Measurements from ENCODE around the gene TMEM132C. TPM values are rescaled to one million over a fixed set of nuclear protein-coding genes. Genes with fewer than 3 reads are reported as not detected.

Gene TMEM132C
- total and polyA plus RNA-seq, 2 donors (not counting 3 experiments of a cell fraction or from before 2014, with no cell fraction given): not detected

- POLR2A ChIA-PET: no interaction called here
- FAIRE-seq: no peak
- TF ChIP-seq POLR2A (IDR thresholded peaks at IDR 0.05; ENCODE audit: low read depth, low read length) (no peak), EZH2 (IDR thresholded peaks at IDR 0.05; ENCODE audit: borderline replicate concordance, low read depth, low read length, severe bottlenecking) (no peak), MYC (IDR thresholded peaks at IDR 0.05; ENCODE audit: low read depth, low read length) (no peak), CTCF (IDR thresholded peaks at IDR 0.05; ENCODE audit: extremely low read depth in 1 of 2, insufficient read depth in 1 of 2, low read depth in 1 of 2, low read length in 2 of 2) (no peak), JUN (IDR thresholded peaks at IDR 0.05; ENCODE audit: borderline replicate concordance, insufficient read depth, insufficient read length, low read depth) (no peak), POLR2AphosphoS5 (IDR thresholded peaks at IDR 0.05; ENCODE audit: insufficient read depth, low read depth, low read length) (no peak), GATA2 (IDR thresholded peaks at IDR 0.05; ENCODE audit: insufficient read depth, insufficient read length, low read depth, low read length) (no peak), FOS (IDR thresholded peaks at IDR 0.05; ENCODE audit: borderline replicate concordance, insufficient read depth, low read length) (no peak), MAX (IDR thresholded peaks at IDR 0.05; ENCODE audit: insufficient read depth, insufficient read length) (no peak)
- intact Hi-C loops (cut with micrococcal nuclease) (no loop called here), dilution Hi-C loops (cut with MboI; ENCODE audit: extremely low pct_ligation_motif_present, low sequenced_read_pairs) (no loop called here)
- no peaks in the 10 kb centered on the region for H4K20me1 ChIP-seq (replicated peaks; ENCODE audit: control insufficient read depth, extremely low read depth, insufficient read depth, low read length)
- H3K9me1 ChIP-seq (replicated peaks; ENCODE audit: control insufficient read depth, extremely low read depth, insufficient read depth, low read length): no peaks in the 10 kb centered on the region
- CTCF ChIA-PET: no interaction called here
- H3K27me3 ChIP-seq (ENCODE audit: control insufficient read depth in 2 of 2, insufficient read depth in 2 of 2, low read length in 2 of 2): no peaks in the 10 kb centered on the region
- H3K27ac ChIP-seq (ENCODE audit: insufficient read depth, low read depth, low read length): no peak overlapping the region
- no peaks in the 10 kb centered on the region for H3K36me3 ChIP-seq (ENCODE audit: control insufficient read depth in 2 of 2, extremely low read depth in 1 of 2, insufficient read depth in 2 of 2, low read length in 2 of 2)
- no peak for DNase-seq (ENCODE audit: low read depth, low spot score)
- peaks cover 2% of the 10 kb centered on the region for H3K9me3 ChIP-seq (replicated peaks; ENCODE audit: control insufficient read depth, insufficient read depth, low read length)
- no TSS peak for BruUV-seq (replicated peaks)
- H3K4me3 ChIP-seq (replicated peaks in 1 of 3; ENCODE audit: insufficient read depth in 1 of 3, low read depth in 1 of 3, low read length in 3 of 3): no peak overlapping the region
- no peak overlapping the region for H3K9ac ChIP-seq (replicated peaks; ENCODE audit: extremely low read depth, insufficient read depth, low read length)
- no peak overlapping the region for H2AFZ ChIP-seq (ENCODE audit: low read depth, low read length)
- no peaks in the 10 kb centered on the region for H3K4me1 ChIP-seq (ENCODE audit: control insufficient read depth, extremely low read depth, insufficient read depth, low read length)
- no peaks in the 10 kb centered on the region for H3K79me2 ChIP-seq (ENCODE audit: control insufficient read depth, insufficient read depth, low read length)
- H3K4me2 ChIP-seq (ENCODE audit: insufficient read depth, low read length): no peak overlapping the region
These were observed 404.6 kb downstream of the TMEM132C start for GRCh38 chr12:128671528-128672042.

Measured in endothelial cell of umbilical vein (primary cell).